Measurements from ENCODE around the gene FBLN1.

FBLN1 gene

DNA sequence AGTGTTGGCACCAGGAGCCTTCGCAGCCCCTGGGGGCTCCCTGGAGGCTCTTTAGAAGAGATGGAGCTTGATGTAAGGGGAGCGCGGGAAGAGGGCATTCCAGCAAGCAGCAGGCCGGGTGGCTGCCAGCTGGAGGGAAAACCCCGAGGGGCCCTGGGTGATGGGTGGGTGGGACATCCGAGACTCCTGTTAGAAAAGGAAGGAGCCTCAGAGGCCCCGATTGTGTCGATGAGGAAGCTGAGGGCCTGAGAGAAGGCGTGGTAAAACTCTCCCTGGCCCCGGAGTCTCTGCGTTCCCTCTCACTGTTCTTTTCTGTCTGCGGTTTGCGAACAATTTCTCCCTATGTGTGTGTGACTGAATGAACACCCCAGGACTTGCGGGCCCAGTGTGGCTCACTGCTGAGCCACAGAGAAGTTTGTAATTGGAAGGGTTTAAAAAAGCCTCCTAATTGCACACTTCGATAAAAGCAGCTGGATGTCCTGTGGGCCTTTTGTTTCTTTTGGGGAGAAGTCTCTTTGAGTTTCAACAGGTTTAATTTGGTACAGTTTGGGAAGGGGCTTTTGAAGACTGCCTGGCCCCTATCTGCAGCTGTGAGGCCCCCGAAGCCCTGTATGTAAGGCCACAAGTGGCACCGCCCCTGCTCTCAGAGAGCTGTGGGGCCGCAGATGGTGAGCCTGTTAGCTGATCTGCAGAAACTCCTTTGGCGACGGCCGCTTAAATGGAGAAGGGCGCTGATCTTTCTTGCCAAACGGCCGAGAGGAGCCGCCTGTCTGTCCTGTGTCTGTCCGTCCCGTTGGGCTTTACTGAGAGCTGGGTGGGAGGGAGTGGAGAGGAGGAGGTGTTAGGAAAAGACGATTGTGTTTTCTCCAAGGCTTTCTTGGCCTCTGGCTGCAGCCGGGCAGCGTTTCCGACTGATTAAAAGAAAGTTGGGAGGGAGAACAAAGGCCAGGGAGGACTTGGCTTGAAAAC lies 2.0 kb downstream of the FBLN1 start:
- DNase-seq (ENCODE audit: low read depth), result no peak

- DNase-seq (ENCODE audit: low read depth), result no peak
Observed at GRCh38 chr22:45505991-45506747, 3.5 kb downstream of the FBLN1 start.

GRCh38 chr22:45506816-45507360 lies 4.2 kb downstream of the FBLN1 start:
- DNase-seq (ENCODE audit: low read depth), result no peak

GRCh38 chr22:45507798-45508197 lies 5.1 kb downstream of the FBLN1 start:
- DNase-seq (ENCODE audit: low read depth), result no peak

- DNase-seq (ENCODE audit: low read depth), result no peak
Observed at GRCh38 chr22:45508814-45509213, 6.1 kb downstream of the FBLN1 start.

DNA sequence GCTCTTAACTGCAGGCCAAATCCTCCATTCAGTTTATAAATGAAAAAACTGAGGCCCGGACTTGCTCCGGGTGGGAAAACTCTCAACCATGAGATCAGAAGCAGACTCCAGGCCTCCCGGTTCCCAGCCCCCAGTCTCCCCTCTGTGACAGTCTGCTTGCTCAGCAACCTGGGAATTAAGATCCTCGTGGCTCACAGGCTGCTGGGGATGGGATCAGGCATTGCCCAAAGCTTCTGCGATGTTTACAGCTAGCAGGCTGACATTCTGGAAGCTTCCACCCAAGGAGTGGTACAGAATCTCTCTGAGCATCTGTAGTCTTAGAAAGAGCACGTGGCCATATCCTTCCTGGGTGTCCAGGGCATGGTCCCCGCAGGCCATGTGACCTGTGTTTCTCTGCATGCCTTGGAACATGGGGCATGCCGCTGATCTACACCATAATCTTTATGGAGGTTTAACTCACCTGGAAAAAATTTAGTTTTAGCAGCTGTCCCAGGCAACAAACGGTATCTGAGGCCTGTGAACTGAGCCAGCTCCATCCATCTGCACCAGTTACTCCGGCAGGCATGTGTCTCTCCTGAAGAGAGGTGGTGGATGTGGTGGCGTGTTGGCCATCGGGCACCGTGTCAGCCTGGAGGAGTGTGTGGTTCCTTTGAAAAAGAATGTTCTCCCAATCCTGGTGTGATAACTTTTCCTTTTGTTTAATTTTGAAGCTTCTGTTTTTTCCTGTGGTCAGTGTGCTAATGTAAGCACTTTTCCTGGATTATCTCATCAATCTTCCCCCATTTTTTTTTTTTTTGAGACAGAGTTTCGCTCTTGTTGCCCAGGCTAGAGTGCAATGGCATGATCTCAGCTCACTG lies 7.9 kb downstream of the FBLN1 start:
- no peak for DNase-seq (ENCODE audit: low read depth)

GRCh38 chr22:45511847-45512261 lies 9.2 kb downstream of the FBLN1 start:
- DNase-seq (ENCODE audit: low read depth), result no peak

DNA sequence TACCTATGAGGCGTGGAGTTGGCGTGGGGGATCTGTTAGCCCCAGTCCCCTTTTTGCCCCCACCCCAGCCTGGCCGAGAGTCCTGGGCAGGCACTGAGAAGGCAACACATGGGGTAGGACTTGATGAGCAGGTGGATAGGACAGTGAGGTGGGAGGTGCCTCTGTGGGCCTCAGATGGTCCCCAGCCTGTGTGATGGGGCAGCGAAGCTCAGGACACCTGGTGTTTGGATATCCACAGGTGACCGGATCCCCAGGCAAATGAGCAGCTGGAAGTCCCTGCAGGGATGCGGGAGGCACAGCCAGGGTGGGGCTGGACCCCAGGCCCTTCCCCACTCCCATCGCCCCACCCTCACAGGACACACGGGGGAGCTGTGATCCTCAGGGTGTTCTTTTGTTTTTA lies 9.7 kb downstream of the FBLN1 start:
- no peak for DNase-seq (ENCODE audit: low read depth)

DNA sequence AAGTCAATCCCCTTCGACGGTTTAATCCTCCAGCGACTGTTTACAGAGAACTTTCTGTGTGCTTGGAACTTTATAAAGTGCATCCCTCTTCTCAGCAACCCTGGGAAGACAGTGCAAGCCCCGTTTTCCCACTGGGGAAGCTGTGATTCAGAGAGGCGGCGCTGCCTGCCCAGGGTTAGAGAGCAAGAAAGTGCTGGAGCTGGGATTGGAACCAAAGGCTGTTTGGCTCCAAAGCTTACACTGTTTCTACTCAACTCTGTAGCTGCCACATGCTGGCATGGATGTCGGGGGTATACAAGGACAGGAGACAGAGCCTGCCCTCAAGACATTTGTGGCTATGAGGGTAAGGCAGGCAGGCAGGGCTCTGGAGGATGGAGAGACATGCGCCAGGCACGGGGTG lies 13.0 kb downstream of the FBLN1 start:
- no peak for DNase-seq (ENCODE audit: low read depth)

GRCh38 chr22:45516163-45516562 lies 13.5 kb downstream of the FBLN1 start:
- DNase-seq (ENCODE audit: low read depth), result no peak

GRCh38 chr22:45516923-45517675 lies 14.4 kb downstream of the FBLN1 start:
- no peak for DNase-seq (ENCODE audit: low read depth)

- no peak for DNase-seq (ENCODE audit: low read depth)
Observed at GRCh38 chr22:45518136-45518535, 15.5 kb downstream of the FBLN1 start.

DNA sequence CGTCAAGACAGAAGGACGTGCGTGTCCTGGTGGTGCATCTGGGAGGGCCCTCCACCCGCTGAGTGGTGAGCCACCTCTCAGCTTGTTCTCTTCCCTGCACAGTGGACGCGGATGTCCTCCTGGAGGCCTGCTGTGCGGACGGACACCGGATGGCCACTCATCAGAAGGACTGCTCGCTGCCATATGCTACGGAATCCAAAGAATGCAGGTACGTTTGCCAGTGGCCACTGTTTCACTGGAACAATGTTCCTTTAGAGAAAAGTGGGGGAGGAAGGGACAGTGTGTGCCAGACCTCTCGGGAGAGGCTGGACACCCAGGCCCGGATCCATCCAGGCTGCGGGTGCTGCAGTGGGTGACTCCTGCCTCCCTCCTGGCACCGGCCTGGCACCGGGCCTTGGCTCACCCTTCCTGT lies 15.9 kb downstream of the FBLN1 start:
- no peak for DNase-seq (ENCODE audit: low read depth)

- DNase-seq (ENCODE audit: low read depth), result no peak
Observed at GRCh38 chr22:45521178-45521577, 18.5 kb downstream of the FBLN1 start.

- DNase-seq (ENCODE audit: low read depth), result no peak
Observed at GRCh38 chr22:45522462-45522861, 19.8 kb downstream of the FBLN1 start.

GRCh38 chr22:45524157-45524556 lies 21.5 kb downstream of the FBLN1 start:
- no peak for DNase-seq (ENCODE audit: low read depth)

- DNase-seq (ENCODE audit: low read depth), result no peak
Observed at GRCh38 chr22:45524966-45525365, 22.3 kb downstream of the FBLN1 start.

DNA sequence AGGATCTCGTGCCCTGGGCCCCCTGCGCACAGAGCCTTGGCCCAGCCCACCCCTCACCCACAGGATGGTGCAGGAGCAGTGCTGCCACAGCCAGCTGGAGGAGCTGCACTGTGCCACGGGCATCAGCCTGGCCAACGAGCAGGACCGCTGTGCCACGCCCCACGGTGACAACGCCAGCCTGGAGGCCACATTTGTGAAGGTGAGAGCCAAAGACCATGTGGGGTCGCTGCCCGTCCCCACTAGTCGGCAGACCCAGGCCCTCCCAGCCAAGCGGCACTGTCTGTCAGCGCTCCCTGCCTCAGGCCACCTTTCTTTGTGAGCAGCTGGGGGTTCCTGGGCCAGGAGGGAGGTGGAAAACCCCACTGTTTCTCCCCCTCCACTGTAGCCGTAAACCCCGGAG lies 22.8 kb downstream of the FBLN1 start:
- DNase-seq (ENCODE audit: low read depth), result no peak

GRCh38 chr22:45526281-45526680 lies 23.6 kb downstream of the FBLN1 start:
- DNase-seq (ENCODE audit: low read depth), result no peak

DNA sequence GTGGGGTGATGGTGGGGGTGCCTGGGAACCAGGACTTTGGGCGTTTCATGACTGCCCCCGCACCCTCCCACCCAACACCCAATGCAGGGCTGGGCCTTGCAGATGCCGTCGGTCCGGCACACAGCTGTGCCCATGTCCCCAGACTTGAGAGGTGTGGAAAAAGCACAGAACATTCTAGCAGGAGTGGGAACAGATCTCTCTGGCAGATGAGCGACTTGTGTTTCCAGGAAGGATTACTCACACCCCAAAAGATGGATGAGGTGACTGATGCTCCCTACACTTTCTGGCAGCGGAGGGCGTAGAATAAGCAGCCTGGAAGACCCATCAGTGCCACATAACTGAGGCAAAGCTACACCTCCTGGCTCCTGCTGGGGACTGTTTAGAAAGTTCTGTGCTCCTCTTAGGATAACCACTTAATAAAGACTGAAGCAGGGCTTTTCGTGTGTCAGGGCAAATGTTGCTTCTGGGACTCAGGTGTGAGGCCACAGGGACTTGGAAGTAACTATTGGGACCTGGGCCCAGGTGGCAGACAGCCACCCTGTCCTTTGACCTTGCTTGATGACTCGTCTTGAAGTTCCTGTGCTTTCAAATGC lies 24.2 kb downstream of the FBLN1 start:
- no peak for DNase-seq (ENCODE audit: low read depth)

DNA sequence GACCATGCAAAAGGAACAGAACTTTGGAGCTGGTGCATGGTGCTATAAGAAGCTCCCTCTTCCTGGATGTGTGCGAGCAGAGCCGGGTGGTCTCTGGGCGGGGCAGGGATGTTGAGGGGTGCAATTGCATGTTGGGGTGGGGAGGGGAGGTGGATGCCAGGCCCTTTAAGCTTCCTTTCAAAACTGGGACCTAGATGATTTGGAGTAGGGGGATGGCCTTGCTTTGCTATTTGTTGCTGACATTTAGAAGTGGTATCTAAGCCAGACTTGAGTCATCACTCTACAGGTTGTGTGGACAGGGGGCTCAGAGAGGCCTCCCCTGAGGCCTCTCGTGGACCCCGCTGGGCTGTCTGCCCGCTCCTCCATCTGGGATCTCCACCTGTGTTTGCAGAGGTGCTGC lies 24.8 kb downstream of the FBLN1 start:
- DNase-seq (ENCODE audit: low read depth), result no peak

Measured in activated gamma-delta T cell treated with anti-CD3 and anti-CD28 coated beads, Interleukin-2, amount 50 U/mL, for 16 hours (primary cell).